A204.1 (cell line): ENCODE data around the gene SYTL1.
"Not testable (repeated sequence)": the region's sequence is repeated elsewhere in the genome, so short reads cannot be mapped to it uniquely, and the experiment has no call there.

Experiments used
- FAIRE-seq: peaks from 2 replicates; lab custom pipeline; 2012; peaks lifted over from hg19 to GRCh38; lab: Jason Lieb, UNC

Gene SYTL1

DNA sequence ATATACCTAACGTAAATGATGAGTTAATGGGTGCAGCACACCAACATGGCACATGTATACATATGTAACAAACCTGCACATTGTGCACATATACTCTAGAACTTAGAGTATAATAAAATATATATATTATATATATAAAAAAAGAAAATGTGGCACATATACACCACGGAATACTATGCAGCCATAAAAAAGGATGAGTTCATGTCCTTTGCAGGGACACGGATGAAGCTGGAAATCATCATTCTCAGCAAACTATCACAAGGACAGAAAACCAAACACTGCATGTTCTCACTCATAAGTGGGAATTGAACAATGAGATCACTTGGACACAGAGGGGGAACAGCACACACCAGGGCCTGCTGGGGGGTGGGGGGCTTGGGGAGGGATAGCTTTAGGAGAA is 43.0 kb downstream of the SYTL1 start:
- FAIRE-seq: not testable (repeated sequence)

DNA sequence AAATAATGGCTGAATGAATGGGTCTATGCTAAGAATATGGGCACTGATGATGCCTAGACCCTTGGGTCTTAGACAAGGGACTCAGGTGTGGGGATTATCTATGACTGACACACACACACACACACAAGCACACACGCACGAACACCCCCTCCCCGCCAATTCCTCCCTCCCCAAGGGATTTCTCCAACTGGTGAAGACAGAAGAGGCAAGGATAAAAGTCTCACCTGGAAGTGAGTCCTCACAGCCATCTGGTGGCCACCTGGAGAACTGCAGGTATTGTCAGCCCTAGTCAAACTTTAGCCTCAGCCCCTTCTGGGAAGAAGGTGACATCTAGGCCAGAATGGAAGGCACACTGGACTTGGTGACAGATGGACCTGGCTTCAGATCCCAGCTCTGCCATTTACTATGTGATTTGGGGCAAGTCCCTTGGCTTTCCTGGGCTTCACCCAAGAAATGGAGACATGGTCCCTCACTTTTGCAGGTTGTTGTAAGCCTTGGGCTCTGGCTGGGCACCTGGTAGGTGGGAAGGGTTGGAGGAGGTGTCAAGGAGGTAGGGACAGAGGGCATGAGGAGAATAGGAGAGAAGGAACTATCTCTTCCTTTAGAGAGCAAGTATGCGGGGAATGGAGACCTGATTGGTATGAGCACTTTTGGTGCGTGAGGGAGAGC is 46.6 kb downstream of the SYTL1 start:
- FAIRE-seq: no peak

DNA sequence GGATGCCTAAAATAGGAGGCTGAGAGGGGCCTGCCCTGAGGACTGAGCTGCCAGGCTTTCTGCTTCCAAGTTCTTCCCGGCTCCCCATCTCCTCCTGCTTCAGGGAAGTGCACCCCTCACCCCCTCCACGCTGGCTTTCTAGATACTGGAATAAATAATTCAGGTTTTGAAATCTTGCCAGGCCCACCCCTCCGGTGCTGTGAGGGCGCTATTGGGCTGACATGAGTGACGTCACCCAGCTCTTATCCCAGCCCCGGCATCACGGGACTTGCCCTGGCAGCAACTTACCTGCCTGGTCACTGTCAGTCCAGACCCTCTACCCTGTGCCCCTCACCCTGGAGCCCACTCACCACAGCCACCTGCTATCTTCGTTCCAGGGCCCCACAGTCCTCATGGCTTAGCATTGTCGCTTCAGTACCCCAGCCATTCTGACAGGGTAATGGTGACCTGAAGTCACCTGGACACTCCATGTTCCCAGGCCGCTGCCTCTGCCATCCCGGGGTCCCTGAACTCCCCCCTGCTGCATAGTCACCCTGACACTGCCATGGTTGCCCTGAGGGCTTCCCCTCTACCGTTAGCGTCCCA is 49.8 kb downstream of the SYTL1 start:
- FAIRE-seq: no peak

DNA sequence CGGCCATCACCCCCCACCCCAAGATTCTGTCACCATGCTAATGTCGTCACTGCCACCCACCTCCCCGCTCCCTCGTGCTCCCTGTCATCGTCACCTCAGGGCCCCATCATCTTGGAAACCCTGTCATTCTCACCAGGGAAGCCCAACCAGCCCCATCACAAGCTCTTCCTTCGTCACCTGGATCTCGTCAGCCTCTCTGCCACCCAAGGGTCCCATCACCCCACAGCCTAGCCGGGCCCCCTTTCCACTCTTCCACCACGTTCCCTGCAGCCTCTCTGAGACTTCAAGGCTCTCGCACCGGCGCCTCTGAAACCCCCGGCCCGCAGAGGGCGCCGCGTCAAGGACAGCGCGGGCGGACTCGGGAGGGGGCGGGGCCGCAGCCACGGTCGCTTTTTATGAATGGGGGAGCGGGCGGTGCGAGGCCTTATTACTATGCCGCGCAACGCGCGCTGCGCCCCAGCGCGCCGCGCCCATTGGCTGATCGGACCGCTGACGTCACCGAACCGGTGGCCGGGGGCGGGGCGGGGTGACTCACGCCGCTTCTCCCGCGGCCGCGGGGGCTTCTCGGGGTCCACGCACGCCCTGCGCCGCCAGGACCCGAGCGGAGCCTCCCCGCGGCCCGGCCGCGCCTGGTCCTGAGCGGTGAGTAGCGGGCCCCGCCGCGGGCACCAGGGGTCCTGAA is 50.4 kb downstream of the SYTL1 start, which contains the start of gene GPR3:
Gene GPR3, plus strand, starts transcription at position 527 of the 682 bp plus-strand sequence. CDS start 1,177 bp downstream, outside the sequence.
- FAIRE-seq: peak; percentile 35

DNA sequence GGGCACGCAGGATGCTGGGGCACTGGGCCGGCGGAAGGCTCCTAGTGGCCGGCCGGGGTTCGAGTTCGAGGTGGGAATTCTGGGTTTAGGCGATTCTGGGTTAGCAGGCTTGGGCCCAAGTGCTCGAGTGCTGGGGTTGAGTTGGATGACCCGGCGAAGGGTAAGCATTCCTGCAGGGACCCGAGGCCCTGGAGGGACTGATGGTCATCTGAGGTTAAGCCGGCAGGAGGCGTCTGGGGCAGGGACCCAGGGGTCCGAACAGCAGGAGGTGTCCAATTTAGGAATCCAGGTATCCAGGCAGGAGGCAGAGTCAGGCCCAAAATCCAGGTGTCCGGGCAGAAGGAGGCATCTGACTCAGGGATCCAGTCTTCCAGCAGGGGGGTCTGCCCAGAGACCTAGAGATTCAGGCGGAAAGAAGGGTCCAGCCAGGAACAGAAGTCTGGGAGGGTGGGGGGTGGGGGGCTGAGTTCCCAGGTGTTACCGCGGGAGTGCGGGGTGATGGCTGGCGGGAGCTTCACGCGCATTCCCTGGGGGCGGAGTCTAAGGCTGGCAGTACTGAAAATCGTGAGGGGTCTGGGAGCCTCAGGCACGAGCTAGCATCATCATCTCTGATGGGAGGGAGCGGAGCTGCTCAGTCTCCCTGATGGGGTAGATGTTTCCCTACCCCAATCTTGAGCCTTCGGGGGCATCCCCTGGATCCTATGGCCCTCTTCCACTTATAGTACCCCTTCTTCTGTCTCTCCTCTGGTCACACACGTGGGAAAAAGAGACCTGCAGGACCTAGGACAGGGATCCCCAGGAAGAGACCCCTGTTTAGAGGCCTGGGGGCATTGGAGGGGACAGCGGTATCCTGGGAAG is 51.2 kb downstream of the SYTL1 start:
- FAIRE-seq: no peak

DNA sequence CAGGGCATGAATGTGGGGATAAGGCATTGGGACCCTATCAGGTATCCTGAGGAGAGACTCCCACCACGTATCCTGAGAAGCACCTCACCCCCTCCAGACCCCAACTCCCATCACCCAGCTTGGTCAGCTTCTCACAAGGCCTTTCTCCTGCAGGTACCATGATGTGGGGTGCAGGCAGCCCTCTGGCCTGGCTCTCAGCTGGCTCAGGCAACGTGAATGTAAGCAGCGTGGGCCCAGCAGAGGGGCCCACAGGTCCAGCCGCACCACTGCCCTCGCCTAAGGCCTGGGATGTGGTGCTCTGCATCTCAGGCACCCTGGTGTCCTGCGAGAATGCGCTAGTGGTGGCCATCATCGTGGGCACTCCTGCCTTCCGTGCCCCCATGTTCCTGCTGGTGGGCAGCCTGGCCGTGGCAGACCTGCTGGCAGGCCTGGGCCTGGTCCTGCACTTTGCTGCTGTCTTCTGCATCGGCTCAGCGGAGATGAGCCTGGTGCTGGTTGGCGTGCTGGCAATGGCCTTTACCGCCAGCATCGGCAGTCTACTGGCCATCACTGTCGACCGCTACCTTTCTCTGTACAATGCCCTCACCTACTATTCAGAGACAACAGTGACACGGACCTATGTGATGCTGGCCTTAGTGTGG is 51.9 kb downstream of the SYTL1 start:
- no peak for FAIRE-seq

DNA sequence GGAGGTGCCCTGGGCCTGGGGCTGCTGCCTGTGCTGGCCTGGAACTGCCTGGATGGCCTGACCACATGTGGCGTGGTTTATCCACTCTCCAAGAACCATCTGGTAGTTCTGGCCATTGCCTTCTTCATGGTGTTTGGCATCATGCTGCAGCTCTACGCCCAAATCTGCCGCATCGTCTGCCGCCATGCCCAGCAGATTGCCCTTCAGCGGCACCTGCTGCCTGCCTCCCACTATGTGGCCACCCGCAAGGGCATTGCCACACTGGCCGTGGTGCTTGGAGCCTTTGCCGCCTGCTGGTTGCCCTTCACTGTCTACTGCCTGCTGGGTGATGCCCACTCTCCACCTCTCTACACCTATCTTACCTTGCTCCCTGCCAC is 52.4 kb downstream of the SYTL1 start:
- no peak for FAIRE-seq

DNA sequence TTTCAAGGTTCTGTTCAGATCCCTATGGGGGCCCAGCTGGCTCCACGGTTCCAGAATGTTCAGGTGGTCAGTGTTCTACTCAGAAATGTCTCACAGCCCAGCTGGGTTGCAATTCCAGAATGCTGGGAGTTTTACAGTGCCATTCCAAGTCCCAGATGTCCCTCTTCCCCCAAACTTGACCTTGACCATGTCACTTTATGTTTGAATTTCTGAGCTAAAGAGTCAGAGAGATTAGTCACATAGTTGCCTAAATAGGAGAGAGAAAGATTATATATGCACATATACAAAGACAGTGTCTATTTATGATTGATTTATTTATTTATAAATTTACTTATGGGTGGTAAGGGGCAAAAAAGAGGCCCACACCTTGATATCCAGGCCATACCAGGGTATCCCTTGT is 53.1 kb downstream of the SYTL1 start:
- no peak for FAIRE-seq

DNA sequence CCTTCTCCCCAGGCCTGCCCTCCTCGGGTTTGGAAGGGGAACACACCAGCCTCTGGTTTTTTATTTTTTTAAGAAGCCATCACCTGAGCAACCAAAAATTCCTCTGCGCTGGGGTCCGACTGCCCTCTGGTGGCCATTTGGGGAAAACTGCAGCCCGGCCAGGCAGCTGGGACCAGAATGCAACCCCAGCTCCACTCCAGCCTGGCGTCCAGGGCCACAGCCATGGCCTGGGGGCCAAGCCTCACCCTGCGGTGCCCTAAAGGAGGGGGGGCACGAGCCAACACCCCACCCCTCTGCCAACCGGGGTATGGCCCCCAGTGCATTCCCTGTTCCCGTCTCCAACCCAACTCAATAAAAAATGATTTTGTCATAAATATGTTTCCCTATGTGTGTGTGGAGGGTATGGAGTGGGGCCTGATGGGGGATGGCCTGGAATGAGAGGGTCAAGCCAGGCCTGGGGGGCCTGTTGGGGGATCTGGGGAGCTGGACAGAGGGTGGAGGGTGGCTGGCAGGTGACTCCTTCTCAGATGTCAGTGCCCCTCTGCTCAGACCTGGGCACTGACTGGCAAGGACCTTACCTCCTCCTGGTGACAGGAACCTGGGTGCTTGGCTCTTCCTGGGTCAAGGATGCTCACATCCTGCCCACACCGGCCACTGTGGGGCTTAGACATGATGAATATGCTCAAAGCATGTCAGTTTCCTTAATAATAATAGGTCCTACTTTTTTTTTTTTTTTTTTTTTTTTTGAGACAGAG is 53.8 kb downstream of the SYTL1 start:
- peak; percentile 37 for FAIRE-seq

DNA sequence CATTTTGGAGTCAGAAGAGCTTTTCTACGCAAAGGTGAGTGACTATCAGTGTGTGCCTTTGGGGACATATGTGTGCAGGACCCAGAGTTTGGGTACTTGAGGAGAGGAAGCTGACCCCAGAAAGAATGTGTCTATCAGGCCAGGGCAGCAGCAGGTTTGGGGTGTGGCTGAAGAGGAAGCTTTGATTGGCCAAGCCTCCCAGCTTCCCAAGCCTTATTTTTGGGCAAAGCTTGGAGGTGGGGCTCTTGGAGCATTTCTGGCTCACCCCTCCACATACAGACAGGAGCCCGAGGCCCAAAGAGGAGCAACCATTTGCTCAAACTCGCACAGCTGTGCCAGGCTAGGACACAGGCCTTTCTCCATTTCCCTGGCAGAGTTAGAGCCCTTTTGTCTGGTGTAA is 55.3 kb downstream of the SYTL1 start:
- no peak for FAIRE-seq

DNA sequence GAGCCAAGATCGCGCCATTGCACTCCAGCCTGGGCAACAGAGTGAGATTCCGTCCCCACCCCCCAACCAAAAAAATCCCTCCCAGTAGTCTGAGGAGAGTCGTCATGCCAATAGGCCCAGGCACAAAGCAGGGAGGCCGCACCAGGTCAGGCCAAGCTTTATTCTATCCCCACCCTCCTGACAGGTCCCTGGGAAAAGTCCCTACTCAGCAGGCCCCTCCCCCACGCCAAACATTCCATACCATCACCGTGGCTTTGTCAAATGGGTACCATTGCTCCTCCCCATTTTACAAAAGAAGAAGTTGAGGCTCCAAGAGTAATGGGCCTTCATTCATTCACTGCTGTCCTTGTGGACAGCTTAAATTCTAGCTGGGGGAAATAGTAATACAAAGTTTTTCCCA is 55.9 kb downstream of the SYTL1 start:
- no peak for FAIRE-seq

DNA sequence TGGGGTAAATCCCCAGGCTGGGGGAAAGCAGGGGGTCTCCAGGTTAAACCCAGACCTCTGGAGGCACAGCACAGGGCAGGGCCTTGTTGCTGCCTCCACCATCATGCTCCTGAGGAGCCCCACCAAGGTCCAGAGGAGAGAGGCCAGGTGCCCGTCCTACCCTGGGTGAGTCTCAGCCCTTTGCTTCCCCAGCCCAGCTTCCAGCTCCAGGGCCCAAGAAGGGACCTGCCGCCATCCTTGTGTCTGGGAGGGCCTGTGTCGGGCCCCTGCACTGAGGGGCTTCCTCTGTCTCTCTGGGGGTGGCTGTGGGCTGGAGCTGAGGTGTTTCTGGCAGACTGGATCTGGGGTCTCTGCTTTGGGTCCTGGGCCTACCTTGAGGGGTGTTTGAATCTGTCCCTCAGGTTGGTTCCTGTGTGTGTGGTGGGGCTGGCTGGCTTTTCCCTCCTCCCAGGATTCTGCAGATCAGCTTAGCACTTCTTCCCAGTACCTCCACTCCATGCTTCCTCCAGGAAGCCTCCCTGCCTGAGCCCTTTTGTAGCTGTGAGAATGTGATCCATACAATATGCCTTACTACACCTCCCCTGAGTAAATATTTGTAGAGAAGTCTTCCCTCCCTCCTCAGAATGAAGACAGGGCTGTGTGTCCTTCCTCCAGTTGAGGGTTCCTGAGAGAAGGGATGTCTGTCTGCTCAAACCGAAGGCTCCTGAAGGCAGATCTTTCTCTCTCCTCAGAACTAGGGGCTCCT is 56.8 kb downstream of the SYTL1 start:
- FAIRE-seq: no peak

DNA sequence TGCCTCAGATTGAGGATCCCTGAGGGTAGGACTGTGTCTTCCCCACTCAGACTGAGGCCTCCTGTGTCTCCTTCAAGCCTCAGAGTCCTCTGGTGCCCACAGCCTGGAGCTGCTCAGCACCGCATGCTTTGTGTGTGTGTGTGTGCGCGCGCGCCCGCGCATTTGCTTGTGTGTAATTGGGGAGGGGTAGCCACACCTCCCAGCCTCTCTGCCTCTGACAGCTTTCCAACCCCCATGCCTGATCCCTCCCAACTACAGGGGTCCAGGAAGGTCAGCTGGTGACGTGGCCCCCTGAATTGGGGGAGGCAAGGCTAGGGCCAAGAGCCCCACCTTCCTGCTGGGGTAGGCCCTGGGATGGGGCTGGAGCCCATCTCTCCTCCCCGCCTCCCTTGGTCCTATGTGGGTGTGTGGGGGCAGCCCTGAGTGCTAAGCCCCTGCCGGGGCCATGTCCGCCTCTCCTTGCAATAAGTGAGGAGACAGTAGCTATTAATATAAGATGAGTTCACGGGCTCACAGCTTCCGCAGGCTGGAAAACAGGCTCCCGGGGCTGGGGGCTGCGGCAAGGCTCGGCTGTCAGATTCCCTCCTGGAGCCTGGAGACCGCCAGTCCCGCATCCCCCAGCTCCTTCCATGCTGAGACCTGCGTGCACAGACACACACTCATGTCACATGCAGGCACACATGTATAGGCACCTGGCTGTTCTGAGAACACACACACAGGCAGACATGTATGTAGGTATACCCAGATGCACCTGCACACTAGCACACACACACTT is 57.6 kb downstream of the SYTL1 start:
- no peak for FAIRE-seq

DNA sequence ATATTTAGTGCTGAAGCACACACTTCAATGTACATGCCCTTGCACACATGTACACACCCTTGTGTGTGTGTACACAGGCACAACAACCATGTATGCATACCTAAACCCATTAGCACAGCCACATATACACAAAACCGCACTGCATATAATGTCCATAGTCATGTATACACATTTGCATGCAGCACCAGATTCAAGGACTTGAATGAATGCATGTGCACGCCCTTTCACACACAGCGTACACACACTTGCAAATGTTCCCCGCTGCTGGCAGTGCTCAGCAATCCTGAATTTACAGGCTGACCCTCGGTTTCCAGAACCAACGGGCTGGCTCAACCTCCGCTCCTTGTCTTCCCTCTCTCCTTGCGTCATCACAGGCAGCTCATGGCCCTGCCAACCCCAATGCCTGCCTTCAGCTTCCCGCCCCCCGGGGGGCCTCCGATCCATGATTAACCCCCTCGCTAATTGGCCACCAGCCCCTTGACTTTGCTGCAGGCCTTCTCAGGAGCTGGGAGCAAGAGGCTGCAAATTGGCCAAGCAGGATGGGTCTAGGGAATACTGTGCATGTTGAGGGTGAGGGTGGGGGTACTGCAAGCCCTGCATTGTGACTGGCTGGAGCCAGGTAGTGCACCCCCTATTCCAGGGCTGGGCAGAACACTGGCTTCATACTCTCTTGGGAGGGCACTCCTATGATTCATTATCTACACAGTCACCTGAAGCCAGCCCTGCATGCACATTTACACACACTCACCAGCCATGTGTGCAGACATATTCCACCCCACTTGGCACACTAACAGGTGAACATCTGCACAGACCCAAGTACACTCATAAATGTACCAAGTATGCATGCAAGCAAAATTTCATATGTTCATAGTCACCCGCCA is 58.5 kb downstream of the SYTL1 start:
- no peak for FAIRE-seq

DNA sequence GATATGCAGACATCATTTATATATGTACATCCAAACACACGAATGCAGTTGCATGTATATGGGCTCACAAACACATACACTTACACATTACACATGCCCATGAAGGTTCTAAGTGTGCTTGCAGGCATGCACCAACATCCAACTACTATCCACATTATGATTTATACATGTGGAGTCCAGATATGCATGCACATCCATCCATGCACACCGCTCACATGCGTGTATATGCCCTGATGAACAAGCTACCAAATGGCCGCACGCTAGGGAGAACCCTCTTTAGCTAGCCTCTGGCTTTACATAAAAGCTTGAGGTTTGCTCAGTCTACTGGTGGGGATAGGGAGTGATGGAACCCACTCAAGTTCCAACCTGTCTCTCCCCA is 59.1 kb downstream of the SYTL1 start:
- no peak for FAIRE-seq

DNA sequence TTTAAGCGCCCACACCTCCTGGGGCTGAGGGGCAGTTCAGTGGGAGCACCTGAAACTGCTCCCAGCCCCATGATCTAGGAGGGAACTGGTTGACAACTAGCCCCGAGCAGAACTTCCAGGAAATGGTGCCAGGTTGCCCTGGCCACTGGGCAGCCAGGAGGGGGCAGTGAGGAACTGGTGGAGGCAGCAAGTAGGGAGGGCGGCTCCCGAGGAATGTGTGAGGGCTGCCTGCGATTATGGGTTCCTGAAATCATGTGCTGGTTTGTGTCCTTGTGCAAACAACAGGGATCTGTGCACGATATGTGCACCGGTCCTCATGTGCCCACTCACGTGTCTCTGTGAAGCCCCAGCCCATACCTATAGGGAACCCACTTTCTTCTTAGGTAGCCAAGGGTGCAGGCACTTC is 60.5 kb downstream of the SYTL1 start:
- no peak for FAIRE-seq

DNA sequence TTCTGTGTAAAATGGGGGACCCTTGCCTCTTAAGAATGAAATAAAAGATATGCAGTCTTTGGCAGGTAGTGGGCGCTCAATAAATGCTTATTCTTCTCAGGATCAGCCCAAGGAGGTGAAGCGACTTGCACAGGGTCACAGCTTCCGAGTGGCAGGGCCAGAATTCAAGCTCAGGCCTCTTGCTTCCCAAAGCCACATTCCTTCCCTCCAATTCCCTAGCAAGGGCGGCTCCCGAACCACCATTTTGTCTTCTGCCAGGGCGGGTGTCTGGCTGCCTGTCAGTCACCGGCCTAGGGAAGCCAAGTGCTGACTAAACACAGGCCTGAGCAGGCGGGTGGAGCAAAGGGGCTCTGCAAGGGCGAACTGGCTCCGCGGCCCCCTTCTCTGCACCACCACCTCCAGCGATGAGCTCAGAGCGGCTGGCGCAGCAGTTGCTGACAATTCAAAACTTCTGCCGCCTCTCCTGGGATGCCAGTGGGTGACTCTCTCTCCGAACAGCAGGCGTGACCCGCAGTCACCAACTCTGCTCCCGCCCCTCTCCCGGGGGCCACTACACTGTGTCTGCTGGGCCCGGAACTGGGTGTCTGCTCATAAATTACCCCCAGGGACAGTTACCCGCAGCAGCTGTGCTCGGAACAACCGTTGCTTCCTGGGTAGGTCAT is 61.4 kb downstream of the SYTL1 start:
- no peak for FAIRE-seq
